Measurements from ENCODE around the gene CLEC9A. TPM values are rescaled to one million over a fixed set of nuclear protein-coding genes. Genes with fewer than 3 reads are reported as not detected.

The CLEC9A gene
- total RNA-seq, 3 donors from 2014 or later (not counting 1 experiment from before 2014, with no cell fraction given): 1.9 TPM; not detected in 2

DNA sequence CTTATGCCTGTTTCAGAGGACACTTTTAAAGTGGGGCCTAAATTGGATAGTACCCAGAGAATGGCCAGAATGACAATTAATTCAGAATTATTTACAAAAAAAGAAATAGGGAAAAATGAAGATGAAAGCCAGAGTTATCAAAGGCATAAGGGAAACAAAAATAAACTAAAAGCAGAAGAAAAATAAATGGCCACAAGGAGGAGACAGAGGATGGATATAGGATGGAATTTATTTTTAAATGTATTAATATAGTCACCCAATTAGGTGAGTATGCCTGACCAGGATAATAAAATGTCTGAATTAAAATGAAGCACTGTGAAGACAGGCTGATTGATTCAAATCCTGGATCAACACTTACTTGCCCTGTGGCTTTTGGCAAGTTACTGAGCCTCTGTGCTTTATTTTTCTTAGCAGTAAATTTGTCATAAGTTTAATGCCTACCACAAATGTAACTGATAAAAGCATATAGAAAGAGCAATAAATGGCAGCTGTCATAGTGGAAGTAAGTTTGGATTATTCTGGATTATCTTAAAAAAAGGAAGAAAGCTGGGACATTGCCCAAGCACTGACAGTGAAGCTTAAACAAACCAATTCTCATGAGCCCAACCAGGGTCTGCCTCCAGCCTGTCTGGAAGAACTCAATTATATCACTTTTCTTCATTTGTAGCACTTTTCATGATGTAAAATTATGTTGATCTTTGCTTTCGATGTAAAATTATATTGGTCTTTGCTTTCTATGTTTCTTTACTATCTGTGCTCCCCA is 3.5 kb downstream of the CLEC9A start:
- H3K27ac Mint-ChIP-seq: no peak overlapping the region
- Histone ChIP-seq H3K4me3 (ENCODE audit: low read length) (no peak overlapping the region), H3K27ac (ENCODE audit: low read length) (no peak overlapping the region), H3K36me3 (ENCODE audit: control insufficient read depth, insufficient read depth, low read length) (no peaks in the 10 kb centered on the region), H3K4me1 (ENCODE audit: control insufficient read depth, insufficient read depth, low read length) (no peaks in the 10 kb centered on the region), H3K9me3 (ENCODE audit: control insufficient read depth, insufficient read depth, low read length) (no peaks in the 10 kb centered on the region), H3K27me3 (ENCODE audit: control insufficient read depth, insufficient read depth, low read length) (no peaks in the 10 kb centered on the region)
- intact Hi-C loops (cut with micrococcal nuclease): no loop called here
- no CpG with 5 or more reads among the region's 1 CpG for WGBS (ENCODE audit: insufficient coverage)
- peaks cover 0 to 5% of the 10 kb centered on the region in 2 donors for H3K4me1 Mint-ChIP-seq
- H3K9me3 Mint-ChIP-seq: no peaks in the 10 kb centered on the region
- TF ChIP-seq, protein P1, sequence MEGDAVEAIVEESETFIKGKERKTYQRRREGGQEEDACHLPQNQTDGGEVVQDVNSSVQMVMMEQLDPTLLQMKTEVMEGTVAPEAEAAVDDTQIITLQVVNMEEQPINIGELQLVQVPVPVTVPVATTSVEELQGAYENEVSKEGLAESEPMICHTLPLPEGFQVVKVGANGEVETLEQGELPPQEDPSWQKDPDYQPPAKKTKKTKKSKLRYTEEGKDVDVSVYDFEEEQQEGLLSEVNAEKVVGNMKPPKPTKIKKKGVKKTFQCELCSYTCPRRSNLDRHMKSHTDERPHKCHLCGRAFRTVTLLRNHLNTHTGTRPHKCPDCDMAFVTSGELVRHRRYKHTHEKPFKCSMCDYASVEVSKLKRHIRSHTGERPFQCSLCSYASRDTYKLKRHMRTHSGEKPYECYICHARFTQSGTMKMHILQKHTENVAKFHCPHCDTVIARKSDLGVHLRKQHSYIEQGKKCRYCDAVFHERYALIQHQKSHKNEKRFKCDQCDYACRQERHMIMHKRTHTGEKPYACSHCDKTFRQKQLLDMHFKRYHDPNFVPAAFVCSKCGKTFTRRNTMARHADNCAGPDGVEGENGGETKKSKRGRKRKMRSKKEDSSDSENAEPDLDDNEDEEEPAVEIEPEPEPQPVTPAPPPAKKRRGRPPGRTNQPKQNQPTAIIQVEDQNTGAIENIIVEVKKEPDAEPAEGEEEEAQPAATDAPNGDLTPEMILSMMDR (IDR thresholded peaks at IDR 0.05): peak; percentile 56
- no peak for ATAC-seq
- no peak overlapping the region for H3K4me3 Mint-ChIP-seq
- no peaks in the 10 kb centered on the region for H3K36me3 Mint-ChIP-seq
- peaks cover 0 to 4% of the 10 kb centered on the region in 2 donors for H3K27me3 Mint-ChIP-seq (ENCODE audit: low read depth in 2 of 2)
- no peak for DNase-seq

DNA sequence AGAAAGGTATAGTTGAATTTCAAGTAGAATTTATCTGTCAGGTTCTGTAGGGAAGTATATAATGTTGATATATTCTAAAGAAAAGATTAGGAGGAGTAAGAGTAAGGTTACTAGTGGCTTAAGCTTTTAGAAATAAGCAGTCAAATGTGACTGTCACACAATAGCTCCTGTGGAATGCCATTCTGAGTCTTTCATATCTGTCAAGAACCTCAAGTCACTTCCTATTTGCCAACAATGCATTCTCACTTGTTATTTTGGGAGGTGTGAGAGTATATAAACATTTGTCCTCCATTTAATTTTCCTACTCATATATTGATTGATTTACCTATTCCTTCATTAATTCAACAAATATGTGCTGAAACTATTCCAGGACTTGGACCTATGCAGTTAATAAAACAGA is 11.7 kb downstream of the CLEC9A start:
- H3K27me3 Mint-ChIP-seq (ENCODE audit: low read depth in 2 of 2): peaks cover 10 to 14% of the 10 kb centered on the region in 2 donors
- H3K4me1 ChIP-seq (ENCODE audit: control insufficient read depth, insufficient read depth, low read length): no peaks in the 10 kb centered on the region

DNA sequence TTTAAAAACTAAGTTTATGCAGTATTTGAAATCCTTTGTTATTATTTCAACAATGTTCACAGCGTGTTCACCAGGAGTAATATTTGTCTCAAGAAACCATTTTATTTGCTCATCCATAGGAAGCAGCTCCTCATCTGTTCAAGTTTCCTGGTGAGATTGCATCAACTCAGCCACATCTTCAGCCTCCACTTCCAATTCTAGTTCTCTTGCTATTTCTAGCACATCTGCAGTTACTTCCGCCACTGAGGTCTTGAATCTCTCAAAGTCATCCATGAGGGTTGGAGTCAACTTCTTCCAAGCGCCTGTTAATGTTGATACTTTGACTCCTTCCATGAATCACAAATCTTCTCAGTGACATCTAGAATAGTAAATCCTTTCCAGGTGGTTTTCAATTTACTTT is 18.0 kb downstream of the CLEC9A start:
- TF ChIP-seq, protein P1 (IDR thresholded peaks at IDR 0.05): no peak
- H3K4me3 Mint-ChIP-seq: no peak overlapping the region
- ATAC-seq (no peak), DNase-seq (no peak)
- H3K27me3 ChIP-seq (ENCODE audit: control insufficient read depth, insufficient read depth, low read length): peaks cover 3% of the 10 kb centered on the region
- 56% methylated on average over 3 of the region's 3 CpGs for WGBS (ENCODE audit: insufficient coverage)
- no peak overlapping the region for H3K27ac Mint-ChIP-seq
- H3K36me3 Mint-ChIP-seq: no peaks in the 10 kb centered on the region
- H3K9me3 Mint-ChIP-seq: no peaks in the 10 kb centered on the region
- no peak overlapping the region for H3K4me3 ChIP-seq (ENCODE audit: low read length)
- H3K27me3 Mint-ChIP-seq (ENCODE audit: low read depth in 2 of 2): peaks cover 11 to 44% of the 10 kb centered on the region in 2 donors
- H3K36me3 ChIP-seq (ENCODE audit: control insufficient read depth, insufficient read depth, low read length): no peaks in the 10 kb centered on the region
- intact Hi-C loops (cut with micrococcal nuclease): no loop called here
- H3K4me1 ChIP-seq (ENCODE audit: control insufficient read depth, insufficient read depth, low read length): no peaks in the 10 kb centered on the region
- H3K27ac ChIP-seq (ENCODE audit: low read length): no peak overlapping the region
- H3K4me1 Mint-ChIP-seq: peaks cover 10 to 13% of the 10 kb centered on the region in 2 donors
- no peaks in the 10 kb centered on the region for H3K9me3 ChIP-seq (ENCODE audit: control insufficient read depth, insufficient read depth, low read length)

More for the DNA sequence above, 11.7 kb downstream of the CLEC9A start:
- Mint-ChIP-seq H3K9me3 (no peaks in the 10 kb centered on the region), H3K4me3 (no peak overlapping the region), H3K36me3 (no peaks in the 10 kb centered on the region), H3K27ac (no peak overlapping the region), H3K4me1 (no peaks in the 10 kb centered on the region)
- Histone ChIP-seq H3K27ac (ENCODE audit: low read length) (no peak overlapping the region), H3K4me3 (ENCODE audit: low read length) (no peak overlapping the region), H3K9me3 (ENCODE audit: control insufficient read depth, insufficient read depth, low read length) (no peaks in the 10 kb centered on the region), H3K36me3 (ENCODE audit: control insufficient read depth, insufficient read depth, low read length) (no peaks in the 10 kb centered on the region), H3K27me3 (ENCODE audit: control insufficient read depth, insufficient read depth, low read length) (no peaks in the 10 kb centered on the region)
- intact Hi-C loops (cut with micrococcal nuclease): no loop called here
- ATAC-seq (no peak), DNase-seq (no peak)
- TF ChIP-seq, protein P1 (IDR thresholded peaks at IDR 0.05): no peak

Measured in natural killer cell (primary cell).